Measurements from ENCODE around the gene MRPS22.

The MRPS22 gene

DNA sequence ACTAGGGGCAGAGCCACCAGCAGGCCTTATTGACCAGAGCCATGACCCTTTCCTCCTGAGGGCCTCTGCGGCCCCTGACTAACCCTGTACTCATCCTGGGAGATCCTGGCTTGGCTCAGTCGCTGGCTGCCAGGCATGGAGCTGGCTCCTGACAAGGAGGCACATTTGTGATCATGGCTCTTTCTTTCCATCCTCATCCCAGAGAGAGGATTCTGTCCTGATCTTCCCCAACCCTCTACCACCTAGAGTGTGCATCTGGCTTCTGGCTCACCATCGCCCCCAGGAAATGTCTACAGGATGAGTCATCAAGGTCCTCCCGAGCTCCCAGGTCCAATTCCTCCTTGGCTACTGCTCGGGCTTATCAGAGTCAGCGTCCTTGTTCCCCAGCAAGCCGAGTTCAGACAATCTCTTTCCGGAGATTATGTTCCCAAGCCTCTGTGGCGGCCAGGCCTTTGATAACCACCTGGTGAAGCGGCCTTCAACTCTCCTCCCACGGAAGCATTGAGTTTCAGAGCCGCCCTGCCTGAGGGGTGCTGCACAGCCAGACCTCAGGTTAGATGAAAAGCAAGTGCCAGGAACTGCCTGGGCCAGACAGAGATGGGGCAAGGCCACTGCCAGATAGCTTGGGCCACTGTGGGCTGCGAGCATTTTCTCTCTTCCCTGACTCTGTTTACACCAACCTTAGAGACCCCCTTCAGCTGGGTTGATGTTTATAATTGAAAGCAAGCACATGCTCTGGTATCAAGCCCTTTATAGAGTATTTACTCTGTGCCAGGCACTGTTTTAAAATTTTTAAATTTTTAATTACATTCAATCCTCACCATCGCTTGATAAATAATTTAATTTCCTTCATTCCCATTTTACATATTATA, 44.3 kb upstream of the MRPS22 start:
- TF ChIP-seq, protein P1, sequence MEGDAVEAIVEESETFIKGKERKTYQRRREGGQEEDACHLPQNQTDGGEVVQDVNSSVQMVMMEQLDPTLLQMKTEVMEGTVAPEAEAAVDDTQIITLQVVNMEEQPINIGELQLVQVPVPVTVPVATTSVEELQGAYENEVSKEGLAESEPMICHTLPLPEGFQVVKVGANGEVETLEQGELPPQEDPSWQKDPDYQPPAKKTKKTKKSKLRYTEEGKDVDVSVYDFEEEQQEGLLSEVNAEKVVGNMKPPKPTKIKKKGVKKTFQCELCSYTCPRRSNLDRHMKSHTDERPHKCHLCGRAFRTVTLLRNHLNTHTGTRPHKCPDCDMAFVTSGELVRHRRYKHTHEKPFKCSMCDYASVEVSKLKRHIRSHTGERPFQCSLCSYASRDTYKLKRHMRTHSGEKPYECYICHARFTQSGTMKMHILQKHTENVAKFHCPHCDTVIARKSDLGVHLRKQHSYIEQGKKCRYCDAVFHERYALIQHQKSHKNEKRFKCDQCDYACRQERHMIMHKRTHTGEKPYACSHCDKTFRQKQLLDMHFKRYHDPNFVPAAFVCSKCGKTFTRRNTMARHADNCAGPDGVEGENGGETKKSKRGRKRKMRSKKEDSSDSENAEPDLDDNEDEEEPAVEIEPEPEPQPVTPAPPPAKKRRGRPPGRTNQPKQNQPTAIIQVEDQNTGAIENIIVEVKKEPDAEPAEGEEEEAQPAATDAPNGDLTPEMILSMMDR (IDR thresholded peaks at IDR 0.05): no peak
- no peak overlapping the region for H3K27ac ChIP-seq
- H3K36me3 ChIP-seq (ENCODE audit: control insufficient read depth, insufficient read depth, low read length): no peaks in the 10 kb centered on the region
- H3K27me3 ChIP-seq (ENCODE audit: control insufficient read depth, insufficient read depth, low read length): no peaks in the 10 kb centered on the region
- no peaks in the 10 kb centered on the region for H3K9me3 ChIP-seq (ENCODE audit: control insufficient read depth, low read length)
- no peak overlapping the region for H3K9ac ChIP-seq
- no peaks in the 10 kb centered on the region for H3K79me2 ChIP-seq
- no peak overlapping the region for H3K4me2 ChIP-seq (ENCODE audit: low read length)
- H2AFZ ChIP-seq: no peak overlapping the region
- H3K4me3 ChIP-seq (ENCODE audit: low read depth, low read length): no peak overlapping the region
- no peaks in the 10 kb centered on the region for H3K4me1 ChIP-seq

DNA sequence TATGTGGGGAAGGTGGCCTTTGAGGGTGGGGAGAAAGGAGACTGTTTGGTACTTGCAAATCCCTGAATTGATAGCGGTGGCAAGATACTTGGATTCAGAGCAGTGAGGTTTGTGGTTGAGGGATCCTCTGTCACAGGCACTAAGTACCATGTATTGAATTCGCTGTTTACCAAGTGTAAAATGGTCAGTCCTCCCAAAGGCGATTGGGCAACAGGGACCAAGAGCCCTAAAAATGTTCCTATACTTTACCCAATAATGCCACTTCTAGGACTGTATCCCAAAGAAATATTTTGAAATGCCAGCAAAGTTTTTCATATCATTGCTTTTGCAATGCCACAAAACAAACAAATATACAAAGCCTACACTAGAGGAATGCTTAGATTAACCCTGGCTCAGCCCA, 43.4 kb upstream of the MRPS22 start:
- TF ChIP-seq, protein P1 (IDR thresholded peaks at IDR 0.05): no peak
- Histone ChIP-seq H3K79me2 (no peaks in the 10 kb centered on the region), H3K36me3 (ENCODE audit: control insufficient read depth, insufficient read depth, low read length) (no peaks in the 10 kb centered on the region), H3K4me3 (ENCODE audit: low read depth, low read length) (no peak overlapping the region), H2AFZ (no peak overlapping the region), H3K27ac (no peak overlapping the region), H3K27me3 (ENCODE audit: control insufficient read depth, insufficient read depth, low read length) (no peaks in the 10 kb centered on the region), H3K4me1 (no peaks in the 10 kb centered on the region), H3K4me2 (ENCODE audit: low read length) (no peak overlapping the region), H3K9me3 (ENCODE audit: control insufficient read depth, low read length) (no peaks in the 10 kb centered on the region), H3K9ac (no peak overlapping the region)

- Histone ChIP-seq H2AFZ (no peak overlapping the region), H3K27ac (no peak overlapping the region)
Observed at GRCh38 chr3:139301183-139301582, 42.6 kb upstream of the MRPS22 start.

GRCh38 chr3:139301654-139302053, 42.2 kb upstream of the MRPS22 start:
- no peak overlapping the region for H3K4me2 ChIP-seq (ENCODE audit: low read length)
- no peaks in the 10 kb centered on the region for H3K36me3 ChIP-seq (ENCODE audit: control insufficient read depth, insufficient read depth, low read length)
- H2AFZ ChIP-seq: no peak overlapping the region
- no peak overlapping the region for H3K4me3 ChIP-seq (ENCODE audit: low read depth, low read length)
- H3K79me2 ChIP-seq: no peaks in the 10 kb centered on the region
- TF ChIP-seq, protein P1 (IDR thresholded peaks at IDR 0.05): no peak
- H3K9ac ChIP-seq: no peak overlapping the region
- H3K27me3 ChIP-seq (ENCODE audit: control insufficient read depth, insufficient read depth, low read length): no peaks in the 10 kb centered on the region
- no peaks in the 10 kb centered on the region for H3K4me1 ChIP-seq
- H3K27ac ChIP-seq: no peak overlapping the region
- H3K9me3 ChIP-seq (ENCODE audit: control insufficient read depth, low read length): no peaks in the 10 kb centered on the region

More at GRCh38 chr3:139301183-139301582, 42.6 kb upstream of the MRPS22 start:
- Histone ChIP-seq H3K9me3 (ENCODE audit: control insufficient read depth, low read length) (no peaks in the 10 kb centered on the region), H3K27me3 (ENCODE audit: control insufficient read depth, insufficient read depth, low read length) (no peaks in the 10 kb centered on the region), H3K36me3 (ENCODE audit: control insufficient read depth, insufficient read depth, low read length) (no peaks in the 10 kb centered on the region), H3K4me1 (no peaks in the 10 kb centered on the region), H3K9ac (no peak overlapping the region), H3K4me3 (ENCODE audit: low read depth, low read length) (no peak overlapping the region), H3K79me2 (no peaks in the 10 kb centered on the region), H3K4me2 (ENCODE audit: low read length) (no peak overlapping the region)
- TF ChIP-seq, protein P1 (IDR thresholded peaks at IDR 0.05): no peak
